ENCODE measurements around the gene PAQR9.
A peak's percentile ranks its signal among the peaks of the same experiment; 100 is the strongest.

The PAQR9 gene

DNA sequence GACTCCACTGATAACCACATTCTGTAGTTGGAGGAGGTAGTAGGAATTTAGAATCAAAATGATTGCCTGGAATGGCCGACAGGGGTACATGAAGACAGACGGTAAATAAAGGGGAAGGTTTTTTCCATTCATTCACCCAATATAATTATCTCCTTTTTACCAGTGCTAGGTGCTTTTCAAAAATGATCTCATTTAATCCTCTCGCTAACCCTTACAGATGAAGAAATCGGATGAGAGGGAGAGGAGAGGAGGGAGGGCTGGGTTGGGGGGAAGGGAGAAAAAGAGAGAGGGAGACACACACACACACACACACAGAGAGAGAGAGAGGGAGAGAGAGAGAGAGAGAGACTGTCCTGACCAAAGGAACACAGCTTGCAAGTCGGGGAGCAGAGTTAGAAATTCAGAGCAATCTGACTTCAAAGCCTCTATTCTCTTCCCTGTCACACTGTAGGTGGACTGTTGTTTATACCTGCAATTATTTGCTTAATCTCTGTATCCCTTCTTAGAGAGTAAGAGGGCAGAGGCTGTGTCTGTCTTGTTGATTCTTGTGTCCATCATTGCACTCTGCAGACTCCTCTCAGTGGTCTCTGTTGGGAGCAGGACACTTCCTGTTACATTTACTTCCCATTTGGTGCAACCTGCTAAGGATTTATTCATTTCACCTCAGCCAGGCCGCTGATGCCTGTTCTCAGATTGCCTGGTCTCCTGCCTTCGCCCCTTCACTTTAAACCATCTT, 18.7 kb upstream of the PAQR9 start:
- DNase-seq: no peak

DNA sequence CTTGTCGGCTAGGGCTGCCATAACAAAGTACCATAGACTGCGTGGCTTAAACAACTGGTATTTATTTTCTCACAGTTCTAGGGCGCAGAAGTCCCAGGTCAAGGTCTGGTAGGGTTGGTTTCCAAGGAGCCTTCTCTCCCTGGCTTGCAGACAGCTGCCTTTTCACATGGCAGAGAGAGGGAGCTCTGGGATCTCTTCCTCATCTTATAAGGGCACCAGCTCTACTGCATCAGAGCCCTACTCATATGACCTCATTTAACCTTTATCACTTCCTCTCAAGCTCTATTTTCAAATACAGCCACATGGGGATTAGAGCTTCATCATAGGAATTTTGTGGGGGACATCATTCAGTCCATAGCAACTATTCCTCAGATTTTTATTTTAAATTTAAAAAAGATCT, 17.6 kb upstream of the PAQR9 start:
- peak; percentile 7 for DNase-seq

DNA sequence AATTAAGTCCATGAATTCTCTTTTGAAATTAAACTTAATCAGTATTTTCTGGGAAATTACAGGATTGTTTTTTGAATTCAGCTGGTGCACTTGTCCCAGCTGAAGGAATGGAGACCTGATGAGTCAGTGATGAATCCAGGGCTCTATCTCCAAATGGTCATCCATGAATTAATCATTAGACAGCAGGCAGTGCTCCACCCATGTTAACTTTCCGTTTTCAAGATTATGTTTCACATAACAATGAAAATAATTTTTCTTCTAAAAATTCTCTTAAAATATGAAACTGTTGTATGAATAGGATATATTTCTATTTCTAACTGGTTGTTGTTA, 13.9 kb upstream of the PAQR9 start:
- DNase-seq: peak; percentile 60

DNA sequence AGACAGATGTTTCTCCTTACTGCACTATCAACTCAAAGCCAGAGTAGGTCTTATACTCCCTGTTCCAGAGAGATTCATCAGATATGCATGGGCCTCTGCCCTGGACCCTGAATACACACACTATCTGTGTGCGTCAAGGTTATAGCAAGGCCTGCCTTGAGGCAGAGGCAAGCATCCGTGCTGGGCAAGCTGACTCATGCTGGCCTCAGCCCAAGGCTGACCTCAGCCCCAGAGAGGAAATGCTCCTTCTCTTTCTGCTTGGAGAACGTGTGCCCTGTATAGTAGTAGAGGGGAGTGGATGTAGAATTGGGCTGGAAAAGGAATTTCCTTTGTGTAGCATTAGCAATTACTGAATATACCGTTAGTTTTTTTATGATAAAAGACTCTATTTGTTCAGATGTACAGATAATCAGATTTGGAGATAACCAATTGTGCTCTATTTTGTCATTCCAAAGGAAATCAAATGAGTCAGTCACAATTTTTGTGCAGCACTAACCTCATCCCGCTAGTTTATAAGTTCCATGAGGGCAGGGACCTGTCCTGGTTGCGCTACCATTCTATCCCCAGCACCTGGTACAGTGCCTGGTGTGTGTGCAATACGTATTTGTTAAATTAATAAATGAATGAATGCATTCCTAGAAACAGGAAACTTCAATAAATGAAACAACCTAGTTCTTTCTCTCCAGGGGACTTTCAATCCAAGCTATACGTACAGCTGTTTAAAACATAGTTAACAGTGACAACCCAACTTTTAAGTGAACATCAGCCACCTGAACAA, 13.3 kb upstream of the PAQR9 start:
- DNase-seq: peak; percentile 92

DNA sequence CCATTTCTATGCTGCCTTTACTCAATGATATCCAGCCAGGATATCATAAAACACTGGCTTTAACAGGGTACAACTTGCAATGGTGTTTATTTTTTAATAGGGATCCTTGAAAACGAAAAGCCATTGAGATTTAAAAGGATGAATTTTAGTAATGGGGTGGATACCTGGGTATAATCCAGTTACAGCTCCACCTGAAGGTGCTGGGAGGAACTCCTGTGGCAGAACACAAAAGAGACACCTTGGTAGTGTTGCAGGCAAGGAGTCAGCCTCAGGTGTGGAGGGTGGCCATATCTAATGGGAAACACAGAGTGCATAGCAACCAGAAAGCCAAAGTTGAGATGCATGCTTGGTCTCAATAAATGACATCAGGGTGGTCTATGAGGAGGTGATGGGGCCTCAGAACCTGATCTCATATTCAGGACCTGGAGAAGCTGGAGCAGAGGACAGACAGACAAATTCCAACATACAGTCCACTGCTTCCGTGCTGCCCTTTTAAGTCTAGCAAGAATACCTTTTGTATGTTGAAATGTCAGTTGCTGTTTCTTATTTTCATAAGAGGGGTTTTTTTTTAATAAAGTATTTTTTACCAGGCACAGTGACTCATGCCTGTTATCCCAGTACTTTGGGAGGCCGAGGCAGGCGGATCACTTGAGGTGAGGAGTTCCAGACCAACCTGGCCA, 12.0 kb upstream of the PAQR9 start:
- DNase-seq: no peak

DNA sequence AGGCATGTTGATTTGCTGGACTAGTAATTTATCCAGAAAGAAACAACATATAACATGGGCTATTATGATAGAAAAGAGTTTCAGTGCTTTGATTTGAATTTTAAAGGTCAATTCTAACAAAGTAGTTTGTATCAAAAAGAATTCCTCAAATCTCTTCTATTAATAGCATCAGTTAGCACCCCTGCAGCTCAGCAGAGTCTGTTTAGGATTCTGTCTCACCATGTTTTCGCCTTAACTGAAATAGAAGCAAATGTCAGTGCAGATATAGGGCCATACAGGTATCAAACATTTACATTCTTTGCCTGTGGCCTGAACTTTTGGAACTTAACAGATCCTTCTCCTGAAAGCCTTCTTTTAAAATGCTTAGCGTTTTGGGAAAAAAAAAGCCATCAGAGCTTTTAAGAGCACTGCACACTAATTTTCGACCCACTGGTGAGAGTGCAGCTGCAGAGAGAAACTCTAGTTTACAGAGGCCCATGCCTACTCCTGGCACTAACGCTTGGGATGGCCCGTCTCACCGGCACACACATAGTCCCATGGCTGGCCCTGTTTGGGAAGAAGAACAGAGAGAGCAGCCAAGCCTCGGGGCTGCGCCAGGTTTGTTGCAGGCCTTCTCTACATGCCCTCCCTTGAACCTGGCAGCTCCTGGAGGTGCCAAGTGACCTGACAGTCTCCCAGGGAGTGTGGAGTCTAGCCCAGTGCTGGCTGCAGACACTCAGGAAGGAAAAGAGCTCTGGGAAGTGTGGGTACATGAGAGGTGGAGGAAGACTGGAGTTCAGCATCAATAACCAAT, 9.9 kb upstream of the PAQR9 start:
- no peak for DNase-seq

DNA sequence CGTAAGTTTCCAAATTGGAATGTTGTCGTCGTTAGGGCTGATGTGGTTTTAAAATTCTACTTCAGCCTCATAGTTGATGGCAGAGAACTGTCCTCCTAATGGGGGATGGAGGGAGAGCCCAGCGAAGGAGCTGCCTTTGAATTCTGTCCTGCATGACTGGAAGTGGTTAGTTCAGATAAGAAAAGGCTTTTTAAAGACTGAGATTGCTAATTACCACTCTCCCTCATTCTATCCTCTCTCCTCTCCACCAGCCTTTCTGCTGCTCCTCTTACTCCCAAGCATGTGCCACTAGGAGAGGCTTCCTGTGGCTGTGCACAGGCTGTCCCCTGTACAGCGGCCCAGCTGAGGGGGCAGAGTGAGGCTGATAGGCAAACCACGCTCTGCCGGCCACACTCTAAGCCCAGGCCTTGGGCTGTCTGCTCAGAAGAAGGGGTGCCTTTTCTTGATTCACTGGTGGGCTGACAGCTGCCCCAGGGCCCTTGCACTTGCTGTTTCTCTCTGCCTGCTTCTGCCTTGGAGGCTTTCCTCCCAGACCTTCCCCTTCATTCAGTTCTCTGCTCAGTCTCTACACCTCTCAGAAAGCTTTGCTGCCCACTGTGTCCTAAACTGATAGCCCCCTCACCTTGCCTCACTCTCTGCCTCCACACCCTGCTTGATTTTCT, 8.7 kb upstream of the PAQR9 start:
- no peak for DNase-seq

DNA sequence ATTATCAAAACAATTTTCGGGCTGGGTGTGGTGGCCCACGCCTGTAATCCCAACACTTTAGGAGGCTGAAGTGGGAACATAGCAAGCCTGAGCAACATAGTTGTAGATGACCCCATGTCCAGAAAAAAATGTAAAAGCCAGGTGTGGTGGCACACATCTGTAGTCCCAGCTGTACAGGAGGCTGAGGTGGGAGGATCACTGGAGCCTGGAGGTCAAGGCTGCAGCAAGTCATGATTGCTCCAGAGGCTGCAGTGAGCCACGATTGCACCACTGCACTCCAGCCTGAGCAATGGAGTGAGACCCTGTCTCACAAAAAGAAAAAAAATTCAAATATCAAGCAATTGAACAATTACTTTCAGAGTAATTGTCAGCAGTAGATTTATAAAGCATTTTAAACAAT, 8.0 kb upstream of the PAQR9 start:
- DNase-seq: no peak

DNA sequence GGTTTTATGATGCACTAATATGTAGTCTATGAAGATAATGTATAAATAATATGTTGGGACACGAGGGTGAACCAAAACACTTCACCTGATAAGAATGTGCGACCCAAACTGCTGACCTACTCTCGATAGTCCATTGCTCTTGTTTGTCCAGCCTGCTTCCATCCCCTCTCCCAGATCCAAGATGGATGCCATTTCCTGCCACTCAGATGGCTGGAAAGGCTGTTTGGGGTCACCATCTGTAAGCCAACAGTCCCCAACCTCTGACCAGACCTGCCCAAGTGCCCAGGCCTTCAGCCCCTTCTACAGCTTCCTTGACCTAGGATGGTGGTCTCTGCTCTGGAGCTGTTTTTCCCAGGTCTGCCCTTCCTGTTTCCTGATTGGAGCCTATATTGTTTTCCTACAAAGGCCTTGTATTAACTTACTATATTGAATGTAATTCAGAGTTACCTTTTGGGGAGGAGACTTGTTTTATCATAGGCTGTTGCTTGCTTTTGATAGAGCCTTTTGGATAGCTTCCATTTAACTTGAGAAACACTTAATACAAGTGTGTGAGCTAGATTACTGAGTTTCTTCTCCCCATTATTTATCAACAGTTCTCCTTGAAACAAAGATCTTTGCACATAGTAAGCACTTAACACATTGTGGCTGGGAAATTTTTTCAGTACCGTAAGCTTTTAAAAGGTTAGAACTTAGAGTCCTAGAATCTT, 5.0 kb upstream of the PAQR9 start:
- DNase-seq: no peak

DNA sequence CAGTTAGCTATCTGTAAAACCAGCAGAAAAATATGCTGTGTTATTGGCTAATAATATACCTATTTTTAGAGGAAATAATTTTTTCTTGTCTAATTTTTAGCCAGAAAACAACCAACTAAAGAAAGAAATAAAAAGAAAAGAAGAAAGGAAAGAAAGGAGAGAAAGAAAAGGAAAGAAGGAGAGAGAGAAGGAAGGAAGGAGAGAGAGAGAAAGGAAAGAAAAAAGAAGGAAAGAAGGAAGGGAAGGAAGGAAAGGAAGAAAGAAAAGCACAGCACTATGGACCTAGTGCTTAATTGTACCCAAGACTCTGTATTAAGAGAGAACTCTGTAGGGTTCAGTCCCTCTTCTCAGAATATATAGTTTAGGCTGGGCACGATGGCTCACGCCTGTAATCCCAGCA, 3.3 kb upstream of the PAQR9 start:
- no peak for DNase-seq

DNA sequence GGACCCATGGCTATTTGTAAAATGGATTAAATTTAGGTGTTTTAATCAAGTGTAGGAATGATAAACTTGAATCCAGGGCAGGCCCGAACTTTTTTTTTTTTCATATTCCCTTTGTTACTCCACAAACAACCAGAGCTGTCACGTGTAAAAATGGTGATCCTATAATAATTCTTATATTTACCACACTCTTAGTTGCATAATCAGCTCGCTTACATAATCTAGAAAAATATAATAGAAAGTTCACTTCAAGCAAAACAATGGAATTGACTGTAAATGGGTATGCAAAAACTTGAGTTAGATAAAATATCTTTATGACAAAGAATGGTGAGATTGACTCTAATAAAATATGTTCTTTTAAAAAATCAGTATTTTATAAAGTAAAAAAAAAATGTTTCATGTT, 2.1 kb upstream of the PAQR9 start:
- no peak for DNase-seq

DNA sequence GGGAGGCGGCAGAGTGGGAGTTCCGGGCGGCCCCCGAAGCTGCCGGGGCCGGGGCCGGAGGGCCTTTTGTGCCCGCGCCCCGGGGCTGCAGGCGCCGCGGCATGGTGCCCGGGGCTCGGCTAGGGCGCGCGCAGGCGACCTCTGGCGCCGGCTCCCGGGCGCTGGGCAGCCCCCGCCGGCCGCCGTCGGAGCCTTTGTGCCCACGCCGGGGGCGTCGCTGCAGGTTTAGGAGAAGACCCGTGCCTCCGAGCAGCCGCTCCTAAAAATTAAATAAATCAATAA, 299 bp downstream of the PAQR9 start:
- DNase-seq: no peak

DNA sequence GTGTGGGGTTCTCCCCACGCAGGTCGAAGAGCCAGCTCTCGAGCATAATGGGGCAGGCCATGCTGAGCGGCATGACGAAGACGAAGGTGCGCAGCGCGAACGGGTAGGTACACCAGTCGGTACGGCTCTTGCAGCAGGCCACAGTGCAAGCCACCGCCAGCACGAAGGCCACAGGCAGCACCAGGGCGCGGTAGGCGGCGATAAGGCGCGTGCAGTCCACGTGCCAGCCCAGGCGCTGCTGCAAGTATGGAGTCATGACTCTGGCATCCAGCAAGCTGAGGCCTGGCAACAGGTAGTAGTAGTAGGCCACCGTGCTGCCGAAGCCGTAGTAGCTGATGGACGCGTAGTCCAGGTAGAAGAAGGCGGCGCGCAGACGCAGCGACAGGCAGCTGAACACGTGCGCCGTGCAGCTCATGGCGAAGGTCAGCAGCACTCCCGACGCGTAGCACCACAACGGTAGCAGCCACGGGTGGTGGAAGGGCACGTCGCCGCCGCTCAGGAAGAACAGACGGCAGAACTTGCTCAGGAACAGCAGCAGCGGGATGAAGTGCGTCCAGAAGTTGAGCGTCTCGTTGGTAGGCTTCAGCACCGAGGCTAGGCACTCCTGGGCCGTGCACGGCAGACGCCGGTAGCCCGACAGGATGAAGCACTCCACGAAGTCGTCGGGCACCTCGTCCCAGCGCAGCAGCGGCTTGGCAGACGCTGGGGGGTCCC, 797 bp downstream of the PAQR9 start:
- DNase-seq: no peak

DNA sequence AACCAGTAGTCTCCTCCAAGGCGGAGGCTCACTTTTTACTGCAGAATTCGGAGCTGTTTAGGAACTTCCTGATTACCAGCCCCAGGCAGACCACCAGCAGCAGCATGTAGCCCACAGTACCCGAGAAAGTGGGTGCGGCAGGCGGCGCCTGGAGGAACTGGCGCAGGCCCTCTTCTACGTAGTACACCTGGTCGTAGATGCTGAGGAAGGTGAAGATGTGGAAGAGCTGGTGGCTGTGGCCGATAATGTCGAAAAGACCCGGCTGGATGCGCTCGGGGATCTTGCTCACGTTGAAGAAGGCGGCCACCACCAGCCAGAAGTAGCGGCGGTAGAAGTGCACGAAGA, 1.3 kb downstream of the PAQR9 start:
- DNase-seq: no peak

DNA sequence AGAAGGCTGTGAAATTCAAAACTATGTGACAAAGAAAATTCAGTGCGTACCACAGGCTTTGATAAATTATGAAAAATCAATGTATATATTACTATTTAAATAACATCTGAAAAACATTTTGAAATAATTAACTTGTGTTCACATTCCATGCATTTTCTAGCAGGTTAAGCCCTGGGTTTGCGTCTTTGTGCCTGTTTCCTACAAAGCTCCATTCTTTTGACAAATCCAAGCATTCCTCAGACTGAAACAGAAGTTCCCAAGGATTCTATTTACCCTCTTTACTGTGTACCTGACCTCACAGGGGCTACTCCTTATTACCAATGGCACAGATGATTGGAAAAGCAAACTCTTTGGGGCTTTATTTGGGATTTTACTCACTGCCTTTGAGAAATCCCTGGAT, 1.9 kb downstream of the PAQR9 start:
- DNase-seq: no peak

DNA sequence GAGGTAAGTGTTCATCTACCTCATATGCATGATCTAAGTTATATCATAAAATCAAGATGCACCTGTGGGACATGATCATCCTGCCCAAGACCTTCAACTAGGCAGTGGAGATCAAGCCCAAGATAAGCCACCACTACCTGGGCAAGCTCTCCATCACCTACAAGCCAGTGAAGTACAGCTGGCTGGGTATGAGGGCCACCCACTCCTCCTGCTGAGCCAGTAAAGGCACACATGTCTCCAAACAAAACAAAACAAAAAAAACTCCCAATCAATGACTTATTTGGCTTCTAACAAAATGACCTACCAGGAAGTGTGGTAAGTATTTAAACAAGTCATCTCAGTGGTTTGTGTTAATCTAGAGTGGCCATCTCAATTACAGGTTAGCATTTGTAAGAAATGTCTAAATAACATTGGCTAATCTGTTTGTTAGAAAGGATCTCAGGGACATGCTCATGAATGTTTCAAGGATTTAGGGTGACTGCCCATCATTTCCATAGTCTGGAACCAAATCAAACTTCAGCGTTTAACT, 3.1 kb downstream of the PAQR9 start:
- DNase-seq: no peak

DNA sequence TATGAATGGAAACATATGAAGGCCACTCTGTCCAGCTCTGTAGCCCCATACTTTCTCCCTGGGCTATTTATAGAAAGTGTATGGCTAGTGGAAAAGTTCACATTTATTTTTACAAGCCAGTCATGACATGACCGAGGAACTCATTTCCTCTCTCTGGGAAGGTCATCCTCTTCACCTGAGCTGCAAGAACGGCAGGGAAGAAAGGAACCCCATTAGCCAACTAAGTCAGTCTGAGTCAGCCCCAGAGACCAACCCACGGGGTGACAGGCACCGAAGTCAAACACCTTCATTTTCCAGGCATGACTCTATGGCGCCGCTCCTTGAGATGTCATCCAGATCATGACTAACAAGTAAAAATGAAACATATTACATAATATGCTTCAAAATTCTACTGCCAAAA, 4.8 kb downstream of the PAQR9 start:
- DNase-seq: peak; percentile 46

DNA sequence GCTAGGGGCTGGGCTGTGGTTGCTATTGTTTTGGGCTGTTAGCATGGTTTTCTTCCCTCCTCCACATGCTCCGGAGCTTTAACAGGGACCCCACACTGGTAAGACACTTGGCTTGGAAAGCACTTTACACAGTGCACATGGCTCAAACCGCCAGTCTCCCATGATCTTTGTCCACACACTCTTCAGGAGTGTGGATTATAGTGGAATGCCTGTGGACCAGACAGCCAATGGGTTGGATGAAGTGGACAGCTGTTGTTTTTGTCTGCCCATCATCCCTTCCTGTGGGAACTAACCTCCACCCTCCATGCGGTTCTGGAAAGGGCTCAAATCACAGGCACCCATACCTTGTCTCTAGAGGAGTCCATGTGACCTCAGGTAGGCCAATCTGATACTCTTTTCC, 10.0 kb downstream of the PAQR9 start:
- DNase-seq: no peak

DNA sequence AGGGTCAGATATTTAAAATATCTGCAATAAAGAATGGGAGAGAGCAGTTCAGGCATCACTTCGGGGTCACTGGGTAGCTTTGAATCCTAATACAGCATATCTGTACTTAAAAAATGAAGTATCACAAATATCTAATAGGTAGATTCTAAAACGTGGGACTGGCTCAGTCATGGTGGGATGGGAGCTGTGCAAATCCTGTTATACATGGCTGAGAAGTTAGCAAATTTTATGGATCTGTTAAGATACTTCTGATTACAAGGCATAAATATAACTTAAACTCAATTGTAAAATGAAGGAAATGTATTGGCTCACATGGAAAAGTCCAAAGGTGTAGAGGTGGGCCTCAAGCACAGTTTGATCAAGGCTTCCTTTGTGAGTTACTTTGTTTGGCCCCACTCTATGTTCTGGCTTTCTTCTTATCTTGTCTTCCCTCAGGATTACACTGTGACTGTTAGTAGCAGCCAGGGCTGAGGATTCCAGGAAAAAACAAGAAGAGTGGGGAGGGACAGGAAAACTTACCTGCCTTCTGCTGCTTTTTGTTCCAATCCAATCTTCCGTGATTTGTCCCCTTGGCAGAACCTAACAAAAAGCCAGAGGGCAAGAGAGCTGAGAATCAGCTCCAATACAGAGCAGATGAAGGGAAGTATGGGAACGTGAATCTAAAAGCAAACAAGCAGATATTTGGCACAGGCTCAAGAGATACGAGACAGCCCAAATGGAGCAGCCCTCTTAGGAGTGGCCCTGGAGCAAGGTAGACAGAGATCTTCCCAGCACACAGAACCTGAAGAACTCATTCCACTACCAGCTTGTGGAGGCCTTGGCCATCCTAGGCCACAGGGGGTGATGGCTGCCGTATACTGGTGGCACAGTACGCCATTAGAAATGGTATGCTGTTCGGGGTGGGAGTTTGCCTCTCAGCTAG, 10.9 kb downstream of the PAQR9 start:
- no peak for DNase-seq

DNA sequence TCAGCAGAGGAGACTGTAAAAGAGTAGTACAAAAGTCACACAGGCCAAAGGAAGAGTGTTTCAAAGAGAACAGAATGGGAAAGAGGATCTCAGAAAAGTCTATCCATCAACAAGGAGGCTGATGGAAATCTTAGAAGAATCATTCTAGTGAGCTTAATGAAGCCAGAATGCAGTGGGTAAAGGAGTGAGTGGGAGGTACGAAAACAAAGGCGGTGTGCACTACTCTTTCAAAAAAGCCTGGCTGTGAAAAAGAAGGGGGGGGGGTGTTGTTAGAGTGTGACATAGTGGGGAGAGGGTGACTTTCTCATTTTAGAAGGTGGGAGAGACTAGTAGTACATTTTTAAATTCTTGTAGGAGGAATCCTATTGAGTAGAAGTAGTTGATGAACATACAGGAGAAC, 11.7 kb downstream of the PAQR9 start:
- DNase-seq: no peak

DNA sequence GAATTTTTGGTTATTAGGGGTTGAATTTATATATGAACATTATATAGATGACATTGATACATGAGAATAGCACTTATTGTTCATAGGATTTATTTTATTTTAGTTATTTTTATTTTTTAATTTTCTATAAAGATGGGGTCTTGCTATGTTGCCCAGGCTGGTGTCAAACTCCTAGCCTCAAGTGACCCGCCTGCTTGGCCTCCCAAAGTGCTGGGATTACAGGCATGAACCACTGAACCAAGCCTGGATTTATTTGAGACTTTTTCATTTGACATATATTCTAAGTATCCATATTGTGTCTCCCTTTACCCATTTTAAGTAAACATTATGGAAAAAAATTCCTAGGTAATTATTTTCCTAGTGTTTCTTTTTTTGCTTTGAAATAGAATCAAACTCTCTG, 12.5 kb downstream of the PAQR9 start:
- DNase-seq: no peak

Measured in HCEC 1CT (cell line).